Endodermal cell (in vitro differentiated cells): Measurements from ENCODE around the gene CAPN10. TPM values are rescaled to one million over a fixed set of nuclear protein-coding genes. Genes with fewer than 3 reads are reported as not detected.

Source experiments
- DNase-seq: peaks from one replicate; pipeline ENCODE4 v3.0.0-alpha.2; 2017
- H3K27ac ChIP-seq: 2 replicates; pipeline ENCODE4 v1.5.1; 2013; ENCODE audit warnings: mild to moderate bottlenecking, low read depth, low read length, moderate library complexity
- H3K27me3 ChIP-seq: 2 replicates; pipeline ENCODE4 v1.6.1; 2013; ENCODE audit warnings: mild to moderate bottlenecking, low read length, moderate library complexity; ENCODE audit not compliant: insufficient read depth, control insufficient read depth, poor library complexity, severe bottlenecking
- H3K36me3 ChIP-seq: 2 replicates; pipeline ENCODE4 v1.7.0; 2013; ENCODE audit warnings: mild to moderate bottlenecking, low read length, moderate library complexity; ENCODE audit not compliant: control insufficient read depth, insufficient read depth
- H3K4me1 ChIP-seq: one replicate; pipeline ENCODE4 v1.7.0; 2013; ENCODE audit warnings: low read length; ENCODE audit not compliant: control insufficient read depth, insufficient read depth
- H3K4me3 ChIP-seq: 2 replicates; pipeline ENCODE4 v1.5.1; 2013; ENCODE audit warnings: mild to moderate bottlenecking, low read length, moderate library complexity
- H3K9ac ChIP-seq: 2 replicates; pipeline ENCODE4 v1.6.1; 2013; ENCODE audit warnings: mild to moderate bottlenecking, low read length, moderate library complexity; ENCODE audit not compliant: poor library complexity, severe bottlenecking; ENCODE audit errors: extremely low read depth
- H3K9me3 ChIP-seq: 2 replicates; pipeline ENCODE4 v1.6.1; 2013; ENCODE audit warnings: mild to moderate bottlenecking, low read length, moderate library complexity; ENCODE audit not compliant: control insufficient read depth
- H3K27ac Mint-ChIP-seq: 2 replicates; pipeline ENCODE4 v1.8.0; 2020; ENCODE audit warnings: mixed read lengths
- H3K27me3 Mint-ChIP-seq: 2 replicates; pipeline ENCODE4 v1.8.0; 2021; ENCODE audit warnings: mild to moderate bottlenecking, mixed read lengths; ENCODE audit not compliant: insufficient read depth
- H3K36me3 Mint-ChIP-seq: 2 replicates; pipeline ENCODE4 v1.8.0; 2020; ENCODE audit warnings: low read depth, mixed read lengths
- H3K4me1 Mint-ChIP-seq: 2 replicates; pipeline ENCODE4 v1.8.0; 2020; ENCODE audit warnings: mixed read lengths
- H3K4me3 Mint-ChIP-seq: 2 replicates; pipeline ENCODE4 v1.8.0; 2020; ENCODE audit warnings: mild to moderate bottlenecking, moderate library complexity, mixed read lengths
- H3K9me3 Mint-ChIP-seq: 2 replicates; pipeline ENCODE4 v1.8.0; 2020; ENCODE audit warnings: mild to moderate bottlenecking, mixed read lengths
- WGBS, 2 experiments: methylation state at CpG; one replicate each; pipeline versions ENCODE4 v1.1.5 to v1.1.7; 2013; ENCODE audit warnings: missing lambda C conversion rate in 2 of 2, mixed read lengths in 1 of 2; ENCODE audit not compliant: insufficient coverage in 1 of 2, insufficient read length in 1 of 2; 5-methylcytosine and 5-hydroxymethylcytosine counted together
- total RNA-seq, 2 donors: library from RNA; stranded (reverse); fragmentation: NEBNext Ultra II Directional in 1 of 2; extraction: Animal tissue kit (Norgen Biotek cat#: 25700) in 1 of 2; gene quantifications; 2 replicates in 1 of 2; 3 replicates in 1 of 2; pipeline ENCODE4 v1.2.1, GENCODE V29; 2021
- TF ChIP-seq, protein P1 (sequence below): fragments of 200-600 bp; sonication (generic); conservative IDR thresholded peaks from 2 replicates; pipeline ENCODE4 v1.5.0; 2021; ENCODE audit warnings: antibody characterized with exemption, mild to moderate bottlenecking

Gene CAPN10
- total RNA-seq, 2 donors from 2014 or later, result 58.9 to 61.9 TPM

DNA sequence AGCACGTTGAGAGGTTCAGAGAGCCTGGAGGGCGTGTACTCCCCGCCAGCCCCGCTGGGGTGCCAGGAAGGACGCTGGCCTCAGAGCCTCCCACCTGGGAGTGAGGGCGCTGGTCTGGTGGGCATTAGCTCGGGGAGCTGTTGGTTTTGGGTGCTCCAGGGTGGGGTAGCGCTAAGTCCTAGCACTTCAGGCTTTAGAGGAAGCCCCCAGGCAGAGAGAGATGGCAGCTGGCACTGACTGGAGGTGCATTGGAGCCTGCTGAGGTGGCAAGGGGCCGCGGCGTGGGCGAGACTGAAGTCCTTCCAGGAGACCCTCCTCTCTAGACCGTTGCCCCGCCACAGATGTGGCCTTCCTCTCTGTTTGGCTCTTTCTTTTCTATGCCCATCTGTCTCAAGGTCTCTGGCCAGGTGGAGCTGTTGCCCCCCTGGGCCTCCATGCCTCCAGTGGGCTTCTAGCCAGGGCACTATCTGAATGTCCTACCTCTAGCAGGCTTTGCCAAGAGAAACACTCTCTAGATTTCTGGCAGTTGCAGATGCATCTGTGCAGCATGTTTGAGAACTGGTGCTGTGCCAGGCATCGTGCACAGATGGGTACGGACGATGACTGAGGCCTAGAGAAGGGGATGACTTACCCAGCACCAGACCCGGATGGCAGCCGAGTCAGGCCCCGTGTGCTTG lies 6.6 kb downstream of the CAPN10 start:
- Mint-ChIP-seq H3K36me3 (peaks cover 24% of the 10 kb centered on the region), H3K27me3 (no peaks in the 10 kb centered on the region), H3K4me3 (no peak overlapping the region), H3K27ac (no peak overlapping the region), H3K4me1 (peaks cover 9% of the 10 kb centered on the region), H3K9me3 (no peaks in the 10 kb centered on the region)
- H3K9ac ChIP-seq, result no peak overlapping the region
- WGBS, 2 experiments, result 94 to 98% methylated on average over 11 to 20 of the region's 20 CpGs
- peaks cover 28% of the 10 kb centered on the region for H3K36me3 ChIP-seq
- no peaks in the 10 kb centered on the region for H3K27me3 ChIP-seq
- H3K9me3 ChIP-seq, result no peaks in the 10 kb centered on the region
- no peaks in the 10 kb centered on the region for H3K4me1 ChIP-seq
- no peak overlapping the region for H3K4me3 ChIP-seq
- no peak for DNase-seq
- H3K27ac ChIP-seq, result no peak overlapping the region
- TF ChIP-seq, protein P1, sequence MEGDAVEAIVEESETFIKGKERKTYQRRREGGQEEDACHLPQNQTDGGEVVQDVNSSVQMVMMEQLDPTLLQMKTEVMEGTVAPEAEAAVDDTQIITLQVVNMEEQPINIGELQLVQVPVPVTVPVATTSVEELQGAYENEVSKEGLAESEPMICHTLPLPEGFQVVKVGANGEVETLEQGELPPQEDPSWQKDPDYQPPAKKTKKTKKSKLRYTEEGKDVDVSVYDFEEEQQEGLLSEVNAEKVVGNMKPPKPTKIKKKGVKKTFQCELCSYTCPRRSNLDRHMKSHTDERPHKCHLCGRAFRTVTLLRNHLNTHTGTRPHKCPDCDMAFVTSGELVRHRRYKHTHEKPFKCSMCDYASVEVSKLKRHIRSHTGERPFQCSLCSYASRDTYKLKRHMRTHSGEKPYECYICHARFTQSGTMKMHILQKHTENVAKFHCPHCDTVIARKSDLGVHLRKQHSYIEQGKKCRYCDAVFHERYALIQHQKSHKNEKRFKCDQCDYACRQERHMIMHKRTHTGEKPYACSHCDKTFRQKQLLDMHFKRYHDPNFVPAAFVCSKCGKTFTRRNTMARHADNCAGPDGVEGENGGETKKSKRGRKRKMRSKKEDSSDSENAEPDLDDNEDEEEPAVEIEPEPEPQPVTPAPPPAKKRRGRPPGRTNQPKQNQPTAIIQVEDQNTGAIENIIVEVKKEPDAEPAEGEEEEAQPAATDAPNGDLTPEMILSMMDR, result no peak

GRCh38 chr2:240593703-240594451 lies 7.3 kb downstream of the CAPN10 start:
- no peaks in the 10 kb centered on the region for H3K9me3 ChIP-seq
- Mint-ChIP-seq H3K9me3 (no peaks in the 10 kb centered on the region), H3K27me3 (no peaks in the 10 kb centered on the region), H3K4me3 (no peak overlapping the region), H3K36me3 (peaks cover 24% of the 10 kb centered on the region), H3K4me1 (peaks cover 1% of the 10 kb centered on the region), H3K27ac (no peak overlapping the region)
- no peak overlapping the region for H3K27ac ChIP-seq
- 94 to 97% methylated on average over 13 to 19 of the region's 19 CpGs for WGBS, 2 experiments
- peaks cover 28% of the 10 kb centered on the region for H3K36me3 ChIP-seq
- H3K9ac ChIP-seq, result no peak overlapping the region
- TF ChIP-seq, protein P1, result no peak
- no peak overlapping the region for H3K4me3 ChIP-seq
- DNase-seq, result no peak
- no peaks in the 10 kb centered on the region for H3K27me3 ChIP-seq
- H3K4me1 ChIP-seq, result no peaks in the 10 kb centered on the region

- H3K4me3 Mint-ChIP-seq, result no peak overlapping the region
Measured at GRCh38 chr2:240594511-240595380, 8.2 kb downstream of the CAPN10 start.

More at GRCh38 chr2:240594511-240595380, 8.2 kb downstream of the CAPN10 start:
- no peak overlapping the region for H3K9ac ChIP-seq
- TF ChIP-seq, protein P1, result no peak
- no peak overlapping the region for H3K4me3 ChIP-seq
- Mint-ChIP-seq H3K36me3 (peaks cover 20% of the 10 kb centered on the region), H3K27me3 (no peaks in the 10 kb centered on the region), H3K27ac (no peak overlapping the region), H3K4me1 (no peaks in the 10 kb centered on the region), H3K9me3 (no peaks in the 10 kb centered on the region)
- no peak overlapping the region for H3K27ac ChIP-seq
- H3K36me3 ChIP-seq, result peaks cover 20% of the 10 kb centered on the region
- WGBS, 2 experiments, result 96 to 97% methylated on average over 25 to 34 of the region's 34 CpGs
- H3K4me1 ChIP-seq, result no peaks in the 10 kb centered on the region
- H3K27me3 ChIP-seq, result no peaks in the 10 kb centered on the region
- H3K9me3 ChIP-seq, result no peaks in the 10 kb centered on the region
- DNase-seq, result peak; percentile 39
